Neural crest cell (in vitro differentiated cells): Measurements from ENCODE around the gene NAPA. TPM values are rescaled to one million over a fixed set of nuclear protein-coding genes. Genes with fewer than 3 reads are reported as not detected.

ENCODE experiments used
- DNase-seq: peaks from one replicate; pipeline ENCODE4 v3.0.0; 2021; ENCODE audit warnings: low read depth, mixed read lengths, low spot score
- H3K27ac Mint-ChIP-seq: one replicate; pipeline ENCODE4 v1.8.0; 2021; ENCODE audit warnings: mild to moderate bottlenecking, mixed read lengths; ENCODE audit not compliant: unreplicated experiment
- H3K27me3 Mint-ChIP-seq: 2 replicates; pipeline ENCODE4 v1.8.0; 2021; ENCODE audit warnings: low read depth, mild to moderate bottlenecking, mixed read lengths
- H3K36me3 Mint-ChIP-seq: 2 replicates; pipeline ENCODE4 v1.8.0; 2021; ENCODE audit warnings: low read depth, mild to moderate bottlenecking, mixed read lengths
- H3K4me1 Mint-ChIP-seq: 2 replicates; pipeline ENCODE4 v1.8.0; 2021; ENCODE audit warnings: mixed read lengths
- H3K4me3 Mint-ChIP-seq: one replicate; pipeline ENCODE4 v1.8.0; 2021; ENCODE audit warnings: mild to moderate bottlenecking, mixed read lengths
- H3K9me3 Mint-ChIP-seq: 2 replicates; pipeline ENCODE4 v1.8.0; 2021; ENCODE audit warnings: mixed read lengths
- total RNA-seq: library from RNA; stranded (reverse); gene quantifications from 2 replicates; pipeline ENCODE4 v1.2.1, GENCODE V29; 2021
- TF ChIP-seq, protein P1 (sequence below): fragments of 200-600 bp; sonication (generic); conservative IDR thresholded peaks from 2 replicates; pipeline ENCODE4 v1.5.0; 2021; ENCODE audit warnings: antibody characterized with exemption, mild to moderate bottlenecking

The NAPA gene
- total RNA-seq, 1 donor from 2014 or later, result 67.2 TPM

DNA sequence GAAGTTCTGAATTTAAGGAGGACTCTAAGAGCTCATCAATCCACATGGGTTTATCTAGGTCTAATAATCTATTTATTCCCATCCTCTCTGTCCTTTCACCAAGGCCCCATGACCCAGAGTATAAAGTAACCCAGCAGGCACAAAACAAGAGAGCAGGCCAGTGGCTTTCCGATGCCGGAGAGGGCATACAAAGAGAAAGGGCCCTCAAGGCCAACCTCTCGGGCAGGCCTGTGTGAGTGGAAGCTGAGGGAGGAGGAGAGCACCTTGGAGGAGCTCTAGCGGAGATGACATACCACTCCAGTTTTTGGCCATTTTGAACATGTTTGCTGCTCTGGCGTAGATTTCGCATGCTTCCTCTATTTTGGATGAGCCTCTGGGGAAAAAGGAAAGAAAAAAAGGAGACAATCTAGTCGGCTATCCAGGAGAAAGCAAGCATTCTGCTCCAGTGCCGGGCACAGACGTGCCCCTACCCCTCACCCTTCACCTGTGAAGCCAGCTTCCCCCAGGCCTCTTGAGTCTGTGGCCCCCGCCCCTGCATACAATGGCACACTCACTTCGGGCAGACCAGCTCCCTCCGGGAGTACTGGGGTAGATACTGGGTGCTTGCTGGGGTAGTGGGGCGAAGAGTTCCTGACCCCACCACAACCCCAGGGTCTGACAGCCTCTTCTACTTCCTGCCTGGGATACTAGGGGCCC is 11.6 kb downstream of the NAPA start:
- H3K27ac Mint-ChIP-seq, result no peak overlapping the region
- no peak for DNase-seq
- TF ChIP-seq, protein P1, sequence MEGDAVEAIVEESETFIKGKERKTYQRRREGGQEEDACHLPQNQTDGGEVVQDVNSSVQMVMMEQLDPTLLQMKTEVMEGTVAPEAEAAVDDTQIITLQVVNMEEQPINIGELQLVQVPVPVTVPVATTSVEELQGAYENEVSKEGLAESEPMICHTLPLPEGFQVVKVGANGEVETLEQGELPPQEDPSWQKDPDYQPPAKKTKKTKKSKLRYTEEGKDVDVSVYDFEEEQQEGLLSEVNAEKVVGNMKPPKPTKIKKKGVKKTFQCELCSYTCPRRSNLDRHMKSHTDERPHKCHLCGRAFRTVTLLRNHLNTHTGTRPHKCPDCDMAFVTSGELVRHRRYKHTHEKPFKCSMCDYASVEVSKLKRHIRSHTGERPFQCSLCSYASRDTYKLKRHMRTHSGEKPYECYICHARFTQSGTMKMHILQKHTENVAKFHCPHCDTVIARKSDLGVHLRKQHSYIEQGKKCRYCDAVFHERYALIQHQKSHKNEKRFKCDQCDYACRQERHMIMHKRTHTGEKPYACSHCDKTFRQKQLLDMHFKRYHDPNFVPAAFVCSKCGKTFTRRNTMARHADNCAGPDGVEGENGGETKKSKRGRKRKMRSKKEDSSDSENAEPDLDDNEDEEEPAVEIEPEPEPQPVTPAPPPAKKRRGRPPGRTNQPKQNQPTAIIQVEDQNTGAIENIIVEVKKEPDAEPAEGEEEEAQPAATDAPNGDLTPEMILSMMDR, result no peak
- no peaks in the 10 kb centered on the region for H3K27me3 Mint-ChIP-seq
- H3K36me3 Mint-ChIP-seq, result no peaks in the 10 kb centered on the region
- peak overlapping the region; percentile 49 for H3K4me3 Mint-ChIP-seq
- H3K9me3 Mint-ChIP-seq, result no peaks in the 10 kb centered on the region
- no peaks in the 10 kb centered on the region for H3K4me1 Mint-ChIP-seq

DNA sequence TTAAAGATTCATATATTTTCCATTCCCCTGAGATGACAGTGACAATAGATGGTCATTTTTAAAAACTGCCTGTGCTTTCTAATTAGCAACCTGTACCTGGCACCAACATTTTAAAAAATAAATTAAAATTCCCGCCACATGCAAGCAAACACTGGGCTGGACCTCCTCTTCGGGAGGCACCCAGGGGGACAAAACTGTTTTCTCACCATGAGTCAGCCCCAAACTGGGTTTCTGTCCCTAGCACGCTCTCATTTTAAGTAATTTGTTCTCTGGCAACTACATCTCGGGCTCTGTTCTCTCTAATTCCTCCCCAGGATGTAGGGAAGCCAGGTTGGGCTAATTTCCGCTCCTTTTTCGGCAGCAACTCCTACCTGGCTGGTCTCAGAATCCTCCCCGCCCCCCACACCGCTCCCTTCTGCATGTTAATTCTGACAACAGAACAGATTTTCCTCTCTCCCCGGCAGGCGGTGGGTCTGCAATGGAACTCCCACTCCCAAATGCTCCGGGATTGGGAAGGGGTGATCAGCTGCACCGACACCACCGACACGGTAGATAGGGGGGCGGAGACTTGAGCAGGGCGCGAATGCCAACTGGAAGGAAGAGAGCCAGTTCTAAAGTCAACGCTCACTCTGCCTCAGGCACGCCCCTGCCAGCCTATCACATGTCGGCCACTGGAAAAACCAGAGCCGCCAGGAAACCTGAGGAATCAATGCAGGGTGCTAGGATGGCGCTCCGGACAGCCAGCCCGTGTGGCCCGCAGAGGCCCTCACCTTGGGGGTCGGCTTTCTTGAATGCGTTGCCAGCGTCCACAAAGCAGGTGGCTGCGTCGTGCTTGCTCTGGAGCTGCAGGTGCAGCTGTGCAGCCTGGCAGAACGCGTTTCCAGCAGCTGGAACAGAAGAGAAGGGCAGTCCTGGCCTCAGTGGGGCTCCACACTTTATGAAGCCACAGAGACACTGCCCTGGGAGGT is 14.7 kb downstream of the NAPA start:
- no peaks in the 10 kb centered on the region for H3K27me3 Mint-ChIP-seq
- H3K4me1 Mint-ChIP-seq, result no peaks in the 10 kb centered on the region
- H3K36me3 Mint-ChIP-seq, result no peaks in the 10 kb centered on the region
- H3K4me3 Mint-ChIP-seq, result no peak overlapping the region
- DNase-seq, result no peak
- H3K9me3 Mint-ChIP-seq, result no peaks in the 10 kb centered on the region
- H3K27ac Mint-ChIP-seq, result no peak overlapping the region
- TF ChIP-seq, protein P1, result no peak

DNA sequence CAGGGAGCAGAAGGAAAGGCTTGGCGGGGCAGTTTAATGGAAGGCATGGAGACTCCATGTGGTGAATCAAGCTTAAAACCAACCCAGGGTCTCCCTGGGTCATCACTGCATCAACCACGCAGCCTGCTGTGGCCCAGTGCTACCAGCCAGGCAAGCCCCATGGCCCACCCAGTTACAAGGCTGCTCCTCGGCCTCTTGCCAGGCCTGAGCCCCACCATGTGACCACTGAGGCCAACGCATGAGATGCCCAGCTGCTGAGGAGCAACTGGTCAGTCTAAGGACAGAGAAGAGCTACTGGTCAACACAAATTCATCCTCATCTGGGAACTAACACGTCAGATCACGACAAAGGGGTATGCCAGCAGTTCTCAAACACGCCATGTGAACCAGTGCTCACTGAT is 15.5 kb downstream of the NAPA start:
- no peak for DNase-seq
- no peaks in the 10 kb centered on the region for H3K27me3 Mint-ChIP-seq
- no peaks in the 10 kb centered on the region for H3K36me3 Mint-ChIP-seq
- TF ChIP-seq, protein P1, result no peak
- H3K4me3 Mint-ChIP-seq, result no peak overlapping the region
- no peaks in the 10 kb centered on the region for H3K9me3 Mint-ChIP-seq
- H3K27ac Mint-ChIP-seq, result no peak overlapping the region
- no peaks in the 10 kb centered on the region for H3K4me1 Mint-ChIP-seq

- Mint-ChIP-seq H3K4me3 (no peak overlapping the region), H3K27me3 (no peaks in the 10 kb centered on the region), H3K27ac (peak overlapping the region; percentile 19), H3K9me3 (no peaks in the 10 kb centered on the region), H3K36me3 (no peaks in the 10 kb centered on the region), H3K4me1 (no peaks in the 10 kb centered on the region)
- no peak for DNase-seq
- TF ChIP-seq, protein P1, result no peak
Measured at GRCh38 chr19:47498561-47498960, 16.3 kb downstream of the NAPA start.

GRCh38 chr19:47497821-47498520 is 16.9 kb downstream of the NAPA start:
- TF ChIP-seq, protein P1, result no peak
- no peaks in the 10 kb centered on the region for H3K27me3 Mint-ChIP-seq
- H3K4me1 Mint-ChIP-seq, result no peaks in the 10 kb centered on the region
- DNase-seq, result no peak
- no peak overlapping the region for H3K27ac Mint-ChIP-seq
- no peak overlapping the region for H3K4me3 Mint-ChIP-seq
- H3K9me3 Mint-ChIP-seq, result no peaks in the 10 kb centered on the region
- H3K36me3 Mint-ChIP-seq, result no peaks in the 10 kb centered on the region
